ENCODE results near the gene KLHL5.
"Not testable (repeated sequence)": the region's sequence is repeated elsewhere in the genome, so short reads cannot be mapped to it uniquely, and the experiment has no call there.

The KLHL5 gene

GRCh38 chr4:39062094-39062769, at the start of gene KLHL5:
KLHL5 (plus strand) TSS chr4:39062232; CDS start chr4:39062653, 421 bp downstream.
- DNase-seq (ENCODE audit: low read depth, low spot score): no peak

GRCh38 chr4:39014028-39014427, 48.0 kb upstream of the KLHL5 start:
- DNase-seq (ENCODE audit: low read depth, low spot score): no peak

- DNase-seq (ENCODE audit: low read depth, low spot score): no peak
Observed at GRCh38 chr4:39020130-39020529, 41.9 kb upstream of the KLHL5 start.

GRCh38 chr4:39021631-39022030, 40.4 kb upstream of the KLHL5 start:
- no peak for DNase-seq (ENCODE audit: low read depth, low spot score)

- DNase-seq (ENCODE audit: low read depth, low spot score): no peak
Observed at GRCh38 chr4:39022241-39022640, 39.8 kb upstream of the KLHL5 start.

GRCh38 chr4:39023059-39023458, 39.0 kb upstream of the KLHL5 start:
- no peak for DNase-seq (ENCODE audit: low read depth, low spot score)

- DNase-seq (ENCODE audit: low read depth, low spot score): no peak
Observed at GRCh38 chr4:39024311-39024865, 37.6 kb upstream of the KLHL5 start.

GRCh38 chr4:39025552-39026085, 36.4 kb upstream of the KLHL5 start:
- DNase-seq (ENCODE audit: low read depth, low spot score): no peak

- no peak for DNase-seq (ENCODE audit: low read depth, low spot score)
Observed at GRCh38 chr4:39026096-39026495, 35.9 kb upstream of the KLHL5 start.

GRCh38 chr4:39029752-39030694, 32.0 kb upstream of the KLHL5 start:
- no peak for DNase-seq (ENCODE audit: low read depth, low spot score)

- DNase-seq (ENCODE audit: low read depth, low spot score): no peak
Observed at GRCh38 chr4:39030725-39031124, 31.3 kb upstream of the KLHL5 start.

- not testable (repeated sequence) for DNase-seq (ENCODE audit: low read depth, low spot score)
Observed at GRCh38 chr4:39031590-39032020, 30.4 kb upstream of the KLHL5 start.

GRCh38 chr4:39032218-39033085, 29.6 kb upstream of the KLHL5 start, which contains the start of gene TMEM156:
TMEM156 (minus strand) TSS chr4:39032409; CDS start chr4:39032313, 96 bp downstream.
- DNase-seq (ENCODE audit: low read depth, low spot score): no peak

GRCh38 chr4:39036172-39036571, 25.9 kb upstream of the KLHL5 start:
- DNase-seq (ENCODE audit: low read depth, low spot score): no peak

GRCh38 chr4:39037491-39037825, 24.6 kb upstream of the KLHL5 start:
- DNase-seq (ENCODE audit: low read depth, low spot score): no peak

GRCh38 chr4:39037941-39038340, 24.1 kb upstream of the KLHL5 start:
- no peak for DNase-seq (ENCODE audit: low read depth, low spot score)

GRCh38 chr4:39039108-39039507, 22.9 kb upstream of the KLHL5 start:
- DNase-seq (ENCODE audit: low read depth, low spot score): no peak

- no peak for DNase-seq (ENCODE audit: low read depth, low spot score)
Observed at GRCh38 chr4:39042366-39042765, 19.7 kb upstream of the KLHL5 start.

GRCh38 chr4:39043058-39043860, 18.8 kb upstream of the KLHL5 start:
- DNase-seq (ENCODE audit: low read depth, low spot score): no peak

GRCh38 chr4:39043861-39044363, 18.1 kb upstream of the KLHL5 start:
- DNase-seq (ENCODE audit: low read depth, low spot score): no peak
